ENCODE measurements around the gene DNAI7. TPM values are rescaled to one million over a fixed set of nuclear protein-coding genes. Genes with fewer than 3 reads are reported as not detected.

Gene DNAI7
- total RNA-seq, 1 donor from 2014 or later, result not detected

Other genes with a start within 250 kb of the DNAI7 start
- gene BCAT1, start 246.1 kb downstream of the DNAI7 start, total RNA-seq, result 117 and 130 TPM in 2 replicates
- gene ETFRF1, start 77 bp upstream of the DNAI7 start, total RNA-seq, result 17.0 TPM in 2 replicates
- 16.0 and 19.2 TPM in 2 replicates for gene KRAS, start 55.8 kb upstream of the DNAI7 start, total RNA-seq